B cell (primary cell): ENCODE results near the gene TMEM213. TPM values are rescaled to one million over a fixed set of nuclear protein-coding genes. Genes with fewer than 3 reads are reported as not detected.

Experiments used
- ATAC-seq: fragments of 200-7000 bp; cut with Tn5 transposase; one replicate; pipeline ENCODE4 v1.10.0; 2021; ENCODE audit warnings: low read depth, mild to moderate bottlenecking, moderate number of reproducible peaks, moderate library complexity
- CTCF ChIA-PET: fragments of 350-600 bp; sonication (Branson Sonifier 250); formaldehyde crosslinking; loops from one replicate; lab custom pipeline; 2021; ENCODE audit warnings: antibody characterized with exemption, inconsistent platforms; lab: Charles Lee
- POLR2A ChIA-PET: fragments of 350-600 bp; sonication (Branson Sonifier 250); formaldehyde crosslinking; loops from one replicate; lab custom pipeline; 2021; ENCODE audit warnings: antibody characterized with exemption; lab: Charles Lee
- DNase-seq: peaks from one replicate; pipeline ENCODE4 v3.0.0; 2013
- H2AFZ ChIP-seq: 2 replicates; pipeline ENCODE4 v1.6.1; 2012; ENCODE audit warnings: mild to moderate bottlenecking, low read depth, low read length; ENCODE audit not compliant: insufficient read depth, poor library complexity, severe bottlenecking
- H3K27ac ChIP-seq, 2 donors: 1 replicate in 1 of 2; 2 replicates in 1 of 2; pipeline ENCODE4 v1.5.1; 2012 to 2013; ENCODE audit warnings: low read length in 2 of 2, mild to moderate bottlenecking in 2 of 2, moderate library complexity in 1 of 2
- H3K27me3 ChIP-seq, 4 experiments: fragments of 200-600 bp in 1 of 4; sonication (generic) in 1 of 4; replicated peaks in 1 of 4; 1 replicate in 2 of 4; 2 replicates in 2 of 4; pipeline versions ENCODE4 v1.6.1 to v1.7.0; 2013 to 2016; ENCODE audit warnings: low read length in 3 of 4, mild to moderate bottlenecking in 2 of 4, mixed read lengths in 1 of 4, moderate library complexity in 1 of 4; ENCODE audit not compliant: insufficient read depth in 4 of 4, control insufficient read depth in 3 of 4; ENCODE audit errors: control extremely low read depth in 1 of 4
- H3K36me3 ChIP-seq, 2 experiments: replicated peaks in 1 of 2; 1 replicate in 1 of 2; 2 replicates in 1 of 2; pipeline versions ENCODE4 v1.6.1 to v1.7.1; 2013; ENCODE audit warnings: low read length in 1 of 2; ENCODE audit not compliant: insufficient read depth in 2 of 2, control insufficient read depth in 1 of 2; ENCODE audit errors: control extremely low read depth in 1 of 2, extremely low read depth in 1 of 2
- H3K4me1 ChIP-seq, 2 donors: fragments of 200-600 bp in 1 of 2; sonication (generic) in 1 of 2; 1 replicate in 1 of 2; 2 replicates in 1 of 2; pipeline versions ENCODE4 v1.5.1 to v1.6.1; 2013 to 2017; ENCODE audit warnings: low read length in 2 of 2; ENCODE audit not compliant: control insufficient read depth in 2 of 2, insufficient read depth in 2 of 2
- H3K4me2 ChIP-seq: replicated peaks from 2 replicates; pipeline ENCODE3; 2012; ENCODE audit warnings: mild to moderate bottlenecking, low read depth, low read length; ENCODE audit not compliant: poor library complexity, severe bottlenecking
- H3K4me3 ChIP-seq, 5 experiments: fragments of 200-600 bp in 1 of 5; sonication (generic) in 1 of 5; 1 replicate in 3 of 5; 2 replicates in 2 of 5; pipeline versions ENCODE4 v1.5.1 to v1.7.0; 2011 to 2016; ENCODE audit warnings: low read length in 4 of 5, mild to moderate bottlenecking in 4 of 5, low read depth in 2 of 5, control low read depth in 1 of 5, moderate library complexity in 1 of 5; ENCODE audit not compliant: insufficient read depth in 1 of 5; ENCODE audit errors: control extremely low read depth in 1 of 5, extremely low read depth in 1 of 5
- H3K79me2 ChIP-seq: fragments of 200-600 bp; sonication (generic); one replicate; pipeline ENCODE4 v1.6.0; 2016; ENCODE audit warnings: low read length; ENCODE audit not compliant: control insufficient read depth, insufficient read depth
- H3K9ac ChIP-seq: fragments of 200-600 bp; sonication (generic); 2 replicates; pipeline ENCODE4 v1.6.1; 2017; ENCODE audit warnings: mild to moderate bottlenecking, low read length, moderate library complexity
- H3K9me3 ChIP-seq, 3 donors: one replicate each; pipeline versions ENCODE4 v1.6.1 to v1.7.1; 2013; ENCODE audit warnings: low read length in 2 of 3; ENCODE audit not compliant: control insufficient read depth in 2 of 3, insufficient read depth in 1 of 3; ENCODE audit errors: control extremely low read depth in 1 of 3
- H4K20me1 ChIP-seq: 2 replicates; pipeline ENCODE4 v1.6.0; 2012; ENCODE audit warnings: mild to moderate bottlenecking, low read length; ENCODE audit not compliant: insufficient read depth, control insufficient read depth, poor library complexity, severe bottlenecking
- H3K27ac Mint-ChIP-seq: one replicate; pipeline ENCODE4 v1.8.0; 2021; ENCODE audit warnings: mixed read lengths
- H3K27me3 Mint-ChIP-seq: one replicate; pipeline ENCODE4 v1.8.0; 2021; ENCODE audit warnings: mixed read lengths
- H3K4me1 Mint-ChIP-seq: one replicate; pipeline ENCODE4 v1.8.0; 2021; ENCODE audit warnings: mixed read lengths
- H3K4me3 Mint-ChIP-seq: one replicate; pipeline ENCODE4 v1.8.0; 2021; ENCODE audit warnings: mixed read lengths
- H3K9me3 Mint-ChIP-seq: one replicate; pipeline ENCODE4 v1.8.0; 2022; ENCODE audit warnings: mixed read lengths; ENCODE audit not compliant: insufficient read depth
- CTCF ChIP-seq: fragments of 200-600 bp; IDR thresholded peaks from one replicate; pipeline ENCODE4 v1.8.0; 2022; ENCODE audit warnings: antibody characterized with exemption, mild to moderate bottlenecking
- EZH2 ChIP-seq: IDR thresholded peaks from 2 replicates; pipeline ENCODE4 v1.6.1; 2012; ENCODE audit warnings: borderline replicate concordance, low read depth, mild to moderate bottlenecking, moderate library complexity, low read length; ENCODE audit not compliant: insufficient read depth, poor library complexity, severe bottlenecking
- WGBS: methylation state at CpG from one replicate; pipeline ENCODE4 v1.1.5; 2013; ENCODE audit warnings: missing lambda C conversion rate; ENCODE audit not compliant: insufficient coverage; 5-methylcytosine and 5-hydroxymethylcytosine counted together
- intact Hi-C: fragments of 100-400 bp; cut with micrococcal nuclease; formaldehyde crosslinking; loops from one replicate; pipeline ENCODE4 v1.10.0; 2022
- polyA plus RNA-seq: library from polyadenylated mRNA; depleted of rRNA; stranded (reverse); fragments of >200 nt; gene quantifications from 2 replicates; pipeline ENCODE4 v1.2.3, GENCODE V29; 2012
- total RNA-seq, 2 donors: library from RNA; stranded (reverse); fragments of 120-200 nt in 1 of 2; gene quantifications; 1 replicate in 1 of 2; 2 replicates in 1 of 2; pipeline versions ENCODE4 v1.2.3 to v1.2.4, GENCODE V29; 2013 to 2022

Gene TMEM213
- total and polyA plus RNA-seq, 2 donors (not counting 1 experiment from before 2014, with no cell fraction given): not detected

DNA sequence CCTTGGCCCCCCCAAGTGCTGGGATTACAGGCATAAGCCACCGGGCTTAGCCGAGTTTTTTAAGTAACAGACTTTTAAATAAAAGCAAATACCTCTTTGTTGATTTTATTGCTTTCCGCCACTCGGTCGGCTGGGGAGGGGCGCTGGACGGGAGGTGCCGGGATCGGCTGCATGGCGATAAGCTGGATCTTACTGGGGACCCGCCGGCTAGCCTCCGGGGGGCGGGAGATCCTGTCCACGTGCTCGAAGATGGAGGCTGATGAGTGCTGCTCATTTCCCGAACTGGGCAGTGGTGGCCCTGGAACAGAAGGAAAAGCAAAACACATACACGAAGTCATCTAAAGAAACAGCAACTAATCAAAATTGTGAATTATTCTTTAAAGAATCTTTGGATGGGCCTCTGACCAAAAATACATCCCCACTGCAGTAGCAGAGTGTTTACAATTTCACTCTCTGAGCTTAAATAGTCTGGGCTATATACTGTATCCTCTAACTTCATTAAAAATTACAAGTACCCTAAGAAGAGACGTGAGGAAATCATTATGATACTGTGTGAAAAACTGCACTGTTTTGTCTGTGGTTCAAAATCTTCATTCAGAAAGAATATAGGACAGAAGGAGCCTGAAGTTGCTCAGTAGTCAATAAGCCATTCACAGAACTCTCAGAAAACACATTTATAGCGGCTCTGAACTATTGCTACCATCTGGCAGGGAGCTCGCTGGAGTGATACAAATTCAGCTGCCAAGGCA, 73.4 kb downstream of the TMEM213 start:
- H3K79me2 ChIP-seq: no peaks in the 10 kb centered on the region
- WGBS: 98% methylated on average over 16 of the region's 21 CpGs
- H3K27ac ChIP-seq: no peak overlapping the region
- no peaks in the 10 kb centered on the region for H3K27me3 Mint-ChIP-seq
- no peak overlapping the region for H3K27ac Mint-ChIP-seq
- H3K4me3 Mint-ChIP-seq: no peak overlapping the region
- ChIA-PET POLR2A (no interaction called here), CTCF (no interaction called here)
- no peak overlapping the region for H3K4me3 ChIP-seq
- H3K9me3 Mint-ChIP-seq: no peaks in the 10 kb centered on the region
- no peak overlapping the region for H3K9ac ChIP-seq
- no peaks in the 10 kb centered on the region for H3K4me1 ChIP-seq
- intact Hi-C loops: no loop called here
- no peak overlapping the region for H3K4me2 ChIP-seq
- no peaks in the 10 kb centered on the region for H4K20me1 ChIP-seq
- peaks cover 0 to 3% (median 0%) of the 10 kb centered on the region in 3 donors for H3K9me3 ChIP-seq
- no peak for TF ChIP-seq CTCF
- no peak for TF ChIP-seq EZH2
- no peaks in the 10 kb centered on the region for H3K4me1 Mint-ChIP-seq
- ATAC-seq (no peak), DNase-seq (no peak)
- H3K27me3 ChIP-seq: no peaks in the 10 kb centered on the region
- H2AFZ ChIP-seq: no peak overlapping the region
- H3K36me3 ChIP-seq: no peaks in the 10 kb centered on the region

GRCh38 chr7:138871814-138872090, 74.0 kb downstream of the TMEM213 start:
- Mint-ChIP-seq H3K27ac (no peak overlapping the region), H3K4me3 (no peak overlapping the region), H3K27me3 (no peaks in the 10 kb centered on the region), H3K9me3 (no peaks in the 10 kb centered on the region), H3K4me1 (no peaks in the 10 kb centered on the region)
- no peak for TF ChIP-seq EZH2
- no peak for TF ChIP-seq CTCF
- H3K9ac ChIP-seq: no peak overlapping the region
- no peaks in the 10 kb centered on the region for H4K20me1 ChIP-seq
- no peaks in the 10 kb centered on the region for H3K4me1 ChIP-seq
- POLR2A ChIA-PET: no interaction called here
- DNase-seq: no peak
- CTCF ChIA-PET: no interaction called here
- H3K79me2 ChIP-seq: no peaks in the 10 kb centered on the region
- H3K4me2 ChIP-seq: no peak overlapping the region
- ATAC-seq: no peak
- peaks cover 0 to 3% (median 0%) of the 10 kb centered on the region in 3 donors for H3K9me3 ChIP-seq
- intact Hi-C loops: no loop called here
- H2AFZ ChIP-seq: no peak overlapping the region
- H3K4me3 ChIP-seq: no peak overlapping the region
- WGBS: 94% methylated on average over 2 of the region's 5 CpGs
- no peak overlapping the region for H3K27ac ChIP-seq
- H3K27me3 ChIP-seq: no peaks in the 10 kb centered on the region
- H3K36me3 ChIP-seq: no peaks in the 10 kb centered on the region
